Stomach (tissue), 9 donors: Measurements from ENCODE around the gene ARID4A. TPM values are rescaled to one million over a fixed set of nuclear protein-coding genes. Genes with fewer than 3 reads are reported as not detected.
"Not testable (repeated sequence)": the region's sequence is repeated elsewhere in the genome, so short reads cannot be mapped to it uniquely, and the experiment has no call there.

Experiments
- DNase-seq, 2 donors: peaks; one replicate each; pipeline versions ENCODE4 v3.0.0 to v3.0.0-alpha.2; 2013 to 2019
- H3K27ac ChIP-seq, 5 donors: fragments of 200-600 bp in 4 of 5; sonication (generic) in 4 of 5; one replicate each; pipeline ENCODE4 v1.5.1; 2013 to 2019; ENCODE audit warnings: mild to moderate bottlenecking in 1 of 5, moderate library complexity in 1 of 5
- H3K27me3 ChIP-seq, 3 donors: fragments of 200-600 bp; sonication (generic); one replicate each; pipeline ENCODE4 v1.5.1; 2017 to 2019; ENCODE audit warnings: mixed run types in 1 of 3
- H3K36me3 ChIP-seq, 4 donors: fragments of 200-600 bp; sonication (generic); 1 replicate in 3 of 4; 2 replicates in 1 of 4; pipeline ENCODE4 v1.5.1; 2016 to 2019
- H3K4me1 ChIP-seq, 4 donors: fragments of 200-600 bp; sonication (generic); one replicate each; pipeline ENCODE4 v1.5.1; 2016 to 2019
- H3K4me3 ChIP-seq, 4 donors: fragments of 200-600 bp; sonication (generic) in 3 of 4; one replicate each; pipeline ENCODE4 v1.5.1; 2016 to 2019; ENCODE audit warnings: mild to moderate bottlenecking in 1 of 4
- H3K9me3 ChIP-seq, 4 donors: fragments of 200-600 bp; sonication (generic); one replicate each; pipeline ENCODE4 v1.5.1; 2016 to 2019
- EP300 ChIP-seq: sonication (generic); formaldehyde crosslinking; IDR thresholded peaks from one replicate; pipeline ENCODE4 v1.6.1; 2017; ENCODE audit warnings: antibody characterized with exemption
- POLR2A ChIP-seq, 4 donors: fragments of 450-650 bp; IDR thresholded peaks; one replicate each; pipeline ENCODE4 v1.6.1; 2016; ENCODE audit warnings: antibody characterized with exemption in 4 of 4, control low read depth in 2 of 4, mild to moderate bottlenecking in 1 of 4, moderate library complexity in 1 of 4
- POLR2AphosphoS5 ChIP-seq, 3 donors: sonication (generic); formaldehyde crosslinking; IDR thresholded peaks; one replicate each; pipeline ENCODE4 v1.6.1; 2016; ENCODE audit warnings: antibody characterized with exemption in 3 of 3
- WGBS, 5 donors: extraction: QIAGEN DNeasy Blood & Tissue Kit in 3 of 5; methylation state at CpG; one replicate each; pipeline versions ENCODE4 v1.1.5 to v1.1.7; 2013 to 2018; 5-methylcytosine and 5-hydroxymethylcytosine counted together
- intact Hi-C: fragments of 100-400 bp; cut with DNase I; formaldehyde crosslinking; loops from one replicate; pipeline ENCODE4 v1.15.1; 2023; ENCODE audit warnings: low total_unique reads
- polyA plus RNA-seq, 3 donors: library from polyadenylated mRNA; stranded (reverse); fragments of 200-250 nt; gene quantifications; one replicate each; pipeline ENCODE4 v1.2.3, GENCODE V29; 2013
- small RNA-seq, 4 donors: library from RNA; depleted of rRNA; stranded (forward); fragments of <200 nt; gene quantifications; one replicate each; pipeline ENCODE3, GENCODE V24; 2016
- total RNA-seq, 5 donors: library from RNA; depleted of rRNA; stranded (reverse); fragments of >200 nt; gene quantifications; one replicate each; pipeline versions ENCODE4 v1.1.0 to v1.2.3, GENCODE V29; 2014 to 2016
- TF ChIP-seq, protein P1 (sequence below), 7 experiments: fragments of 450-650 bp in 4 of 7; fragments of 200-600 bp in 3 of 7; sonication (generic) in 3 of 7; IDR thresholded peaks; one replicate each; pipeline ENCODE4 v1.5.1; 2016 to 2019; ENCODE audit warnings: antibody characterized with exemption in 7 of 7, control low read depth in 2 of 7, mild to moderate bottlenecking in 1 of 7
- donor health status: healthy with polysubstance abuse.
- donor health status: Bipolar disorder and iron deficiency.
- donor health status: healthy.

The ARID4A gene
- total and polyA plus RNA-seq, 8 donors = 3.5 to 58.8 (median 13.5) TPM

DNA sequence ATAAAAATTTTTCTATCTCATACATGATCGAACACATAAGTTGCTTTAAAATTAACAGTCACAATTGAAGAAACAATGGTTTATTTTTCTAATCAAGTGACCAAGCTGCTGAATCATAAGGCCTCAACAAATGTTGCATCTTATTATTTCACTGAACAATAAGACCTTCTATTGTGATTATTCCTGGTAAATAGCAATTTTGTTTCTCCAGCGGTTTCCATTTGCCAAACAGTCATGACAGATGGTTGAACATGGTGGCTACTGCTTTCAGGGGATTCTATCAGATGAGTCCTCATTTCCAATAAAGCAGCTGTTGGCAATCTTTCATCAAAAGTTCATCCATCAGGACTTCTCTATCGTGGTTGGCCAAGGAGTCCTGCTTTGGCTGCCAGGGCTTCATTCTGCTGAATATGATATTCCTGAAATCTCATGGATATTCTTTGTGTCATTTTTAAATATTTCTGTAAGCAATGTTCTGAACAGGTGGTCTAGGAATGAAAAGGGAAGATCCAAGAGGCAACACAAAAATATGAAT is 110.4 kb downstream of the ARID4A start:
- no peak for DNase-seq
- no peaks in the 10 kb centered on the region for H3K9me3 ChIP-seq
- H3K36me3 ChIP-seq = peaks cover 32 to 59% (median 55%) of the 10 kb centered on the region in 4 donors
- WGBS, 5 donors = 87 to 96% (median 91%) methylated on average over 3 of the region's 3 CpGs
- H3K4me1 ChIP-seq = no peaks in the 10 kb centered on the region
- H3K4me3 ChIP-seq = no peak overlapping the region
- H3K27me3 ChIP-seq = no peaks in the 10 kb centered on the region
- TF ChIP-seq POLR2A (IDR thresholded peaks at IDR 0.05) (no peak), POLR2AphosphoS5 (IDR thresholded peaks at IDR 0.05) (no peak), EP300 (no peak)
- TF ChIP-seq, protein P1, sequence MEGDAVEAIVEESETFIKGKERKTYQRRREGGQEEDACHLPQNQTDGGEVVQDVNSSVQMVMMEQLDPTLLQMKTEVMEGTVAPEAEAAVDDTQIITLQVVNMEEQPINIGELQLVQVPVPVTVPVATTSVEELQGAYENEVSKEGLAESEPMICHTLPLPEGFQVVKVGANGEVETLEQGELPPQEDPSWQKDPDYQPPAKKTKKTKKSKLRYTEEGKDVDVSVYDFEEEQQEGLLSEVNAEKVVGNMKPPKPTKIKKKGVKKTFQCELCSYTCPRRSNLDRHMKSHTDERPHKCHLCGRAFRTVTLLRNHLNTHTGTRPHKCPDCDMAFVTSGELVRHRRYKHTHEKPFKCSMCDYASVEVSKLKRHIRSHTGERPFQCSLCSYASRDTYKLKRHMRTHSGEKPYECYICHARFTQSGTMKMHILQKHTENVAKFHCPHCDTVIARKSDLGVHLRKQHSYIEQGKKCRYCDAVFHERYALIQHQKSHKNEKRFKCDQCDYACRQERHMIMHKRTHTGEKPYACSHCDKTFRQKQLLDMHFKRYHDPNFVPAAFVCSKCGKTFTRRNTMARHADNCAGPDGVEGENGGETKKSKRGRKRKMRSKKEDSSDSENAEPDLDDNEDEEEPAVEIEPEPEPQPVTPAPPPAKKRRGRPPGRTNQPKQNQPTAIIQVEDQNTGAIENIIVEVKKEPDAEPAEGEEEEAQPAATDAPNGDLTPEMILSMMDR (IDR thresholded peaks at IDR 0.05) = no peak
- intact Hi-C loops = no loop called here
- H3K27ac ChIP-seq = no peak overlapping the region

DNA sequence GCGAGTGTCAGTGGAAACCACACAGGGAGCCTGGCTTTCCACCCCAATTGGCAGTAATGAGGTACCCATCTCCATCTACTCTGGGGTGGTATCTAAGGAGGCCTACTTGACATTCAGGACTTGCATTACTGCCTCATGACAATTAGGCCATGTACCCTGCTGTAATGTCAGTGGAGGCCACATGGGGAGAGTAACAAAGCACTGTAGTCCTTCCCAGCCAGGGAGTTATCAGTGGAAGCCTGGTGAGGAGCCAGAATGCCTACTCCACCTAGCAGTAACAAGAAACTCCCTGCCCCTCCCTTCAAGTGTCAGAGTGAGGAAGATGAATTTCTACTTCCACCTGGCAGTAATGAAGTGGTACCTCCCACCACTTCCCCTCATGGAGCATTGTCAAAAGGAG is 116.5 kb downstream of the ARID4A start:
- no peak for DNase-seq
- H3K27ac ChIP-seq = no peak overlapping the region
- no peaks in the 10 kb centered on the region for H3K9me3 ChIP-seq
- H3K4me1 ChIP-seq = no peaks in the 10 kb centered on the region
- H3K4me3 ChIP-seq = no peak overlapping the region
- no peaks in the 10 kb centered on the region for H3K27me3 ChIP-seq
- peaks cover 19 to 77% (median 69%) of the 10 kb centered on the region in 4 donors for H3K36me3 ChIP-seq
- no peak for TF ChIP-seq EP300
- TF ChIP-seq POLR2A (IDR thresholded peaks at IDR 0.05) = no peak
- 98 to 100% (median 100%) methylated on average over 1 of the region's 1 CpG for WGBS, 5 donors
- intact Hi-C loops = no loop called here

- Histone ChIP-seq H3K36me3 (peaks cover 9 to 77% (median 69%) of the 10 kb centered on the region in 4 donors), H3K9me3 (no peaks in the 10 kb centered on the region), H3K27me3 (no peaks in the 10 kb centered on the region), H3K4me3 (no peak overlapping the region), H3K4me1 (no peaks in the 10 kb centered on the region), H3K27ac (no peak overlapping the region)
- no peak for DNase-seq
- WGBS, 5 donors = 94 to 98% (median 95%) methylated on average over 10 of the region's 10 CpGs
- intact Hi-C loops = no loop called here
- TF ChIP-seq EP300 = no peak
- TF ChIP-seq, protein P1 (IDR thresholded peaks at IDR 0.05) = no peak
- TF ChIP-seq POLR2A (IDR thresholded peaks at IDR 0.05) = no peak
- no peak for TF ChIP-seq POLR2AphosphoS5 (IDR thresholded peaks at IDR 0.05)
Observed at GRCh38 chr14:58415636-58416547, 117.5 kb downstream of the ARID4A start.

- H3K27ac ChIP-seq, H3K4me1 ChIP-seq, intact Hi-C loops, H3K27me3 ChIP-seq, DNase-seq, H3K4me3 ChIP-seq, H3K9me3 ChIP-seq: not testable (repeated sequence)
- 77 to 100% (median 96%) methylated on average over 1 of the region's 1 CpG for WGBS, 5 donors
- peaks cover 3 to 77% (median 69%) of the 10 kb centered on the region in 4 donors for H3K36me3 ChIP-seq
Observed at GRCh38 chr14:58416934-58417333, 118.6 kb downstream of the ARID4A start.

Small RNA genes lying within 50 kb of the gene (small RNA-seq; reads per million reads assigned to genes)
- gene RNU6-341P = 0 reads per million in 4 donors

Other genes starting within 250 kb of the ARID4A start
- gene ARMH4, start 146.3 kb upstream of the ARID4A start, total RNA-seq = 10 to 100 TPM in 1 of 5 donors, 1 to 10 TPM in 3, not detected in 1; 1.9 to 14.3 (median 3.9) TPM
- gene ARMH4, start 146.3 kb upstream of the ARID4A start, polyA plus RNA-seq = under 1 TPM; 0.40 to 0.76 (median 0.50) TPM
- 10 to 100 TPM in 4 of 5 donors, 1 to 10 TPM in 1; 7.5 to 90.5 (median 51.3) TPM for gene ACTR10, start 98.4 kb upstream of the ARID4A start, total RNA-seq
- gene ACTR10, start 98.4 kb upstream of the ARID4A start, polyA plus RNA-seq = 10 to 100 TPM; 50.6 to 68.1 (median 67.0) TPM
- 100 to 1,000 TPM in 1 of 5 donors, 10 to 100 TPM in 4; 49.6 to 104 (median 86.9) TPM for gene PSMA3, start 53.7 kb upstream of the ARID4A start, total RNA-seq
- gene PSMA3, start 53.7 kb upstream of the ARID4A start, polyA plus RNA-seq = 100 to 1,000 TPM; 142 to 158 (median 156) TPM
- gene TOMM20L, start 97.4 kb downstream of the ARID4A start, total RNA-seq = not detected
- not detected for gene TOMM20L, start 97.4 kb downstream of the ARID4A start, polyA plus RNA-seq
- gene TIMM9, start 129.0 kb downstream of the ARID4A start, total RNA-seq = 100 to 1,000 TPM in 2 of 5 donors, 10 to 100 TPM in 2, not detected in 1; 46.8 to 242 (median 88.0) TPM
- 10 to 100 TPM; 61.6 to 78.7 (median 70.7) TPM for gene TIMM9, start 129.0 kb downstream of the ARID4A start, polyA plus RNA-seq
- gene KIAA0586, start 129.2 kb downstream of the ARID4A start, total RNA-seq = 10 to 100 TPM; 12.5 to 39.1 (median 25.0) TPM
- gene KIAA0586, start 129.2 kb downstream of the ARID4A start, polyA plus RNA-seq = 1 to 10 TPM; 1.7 to 4.4 (median 3.2) TPM